Activated T-cell treated with anti-CD3 and anti-CD28 coated beads, Interleukin-2, amount 50 U/mL, for 48 hours (primary cell): Measurements from ENCODE around the gene MEPE.

ENCODE experiments used
- DNase-seq, 2 experiments: peaks; one replicate each; pipeline ENCODE4 v3.0.0-alpha.2; 2020

MEPE gene, protein sequence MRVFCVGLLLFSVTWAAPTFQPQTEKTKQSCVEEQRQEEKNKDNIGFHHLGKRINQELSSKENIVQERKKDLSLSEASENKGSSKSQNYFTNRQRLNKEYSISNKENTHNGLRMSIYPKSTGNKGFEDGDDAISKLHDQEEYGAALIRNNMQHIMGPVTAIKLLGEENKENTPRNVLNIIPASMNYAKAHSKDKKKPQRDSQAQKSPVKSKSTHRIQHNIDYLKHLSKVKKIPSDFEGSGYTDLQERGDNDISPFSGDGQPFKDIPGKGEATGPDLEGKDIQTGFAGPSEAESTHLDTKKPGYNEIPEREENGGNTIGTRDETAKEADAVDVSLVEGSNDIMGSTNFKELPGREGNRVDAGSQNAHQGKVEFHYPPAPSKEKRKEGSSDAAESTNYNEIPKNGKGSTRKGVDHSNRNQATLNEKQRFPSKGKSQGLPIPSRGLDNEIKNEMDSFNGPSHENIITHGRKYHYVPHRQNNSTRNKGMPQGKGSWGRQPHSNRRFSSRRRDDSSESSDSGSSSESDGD

DNA sequence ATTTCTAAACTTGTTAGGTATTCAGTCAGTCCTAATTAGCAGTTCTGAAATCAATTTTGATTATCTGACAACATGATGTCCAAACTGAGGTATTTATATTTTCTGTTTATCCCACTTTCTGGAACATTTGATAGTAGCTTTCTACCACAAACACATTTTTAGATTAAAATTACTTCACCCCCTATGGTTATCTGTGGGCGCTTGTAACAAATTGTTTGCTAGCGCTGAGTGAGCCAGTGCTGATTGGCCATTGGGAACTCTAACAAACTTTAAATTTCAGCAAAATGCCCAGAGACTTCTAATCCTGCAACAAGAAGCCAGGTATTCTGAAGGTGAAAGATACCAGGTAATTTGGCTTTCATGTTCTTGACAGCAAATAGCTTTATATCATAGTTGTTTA lies at the start of gene MEPE:
Gene MEPE, plus strand, starts transcription at position 301 of the 400 bp plus-strand sequence. CDS start 1,746 bp downstream, outside the sequence.
- DNase-seq, result no peak

DNA sequence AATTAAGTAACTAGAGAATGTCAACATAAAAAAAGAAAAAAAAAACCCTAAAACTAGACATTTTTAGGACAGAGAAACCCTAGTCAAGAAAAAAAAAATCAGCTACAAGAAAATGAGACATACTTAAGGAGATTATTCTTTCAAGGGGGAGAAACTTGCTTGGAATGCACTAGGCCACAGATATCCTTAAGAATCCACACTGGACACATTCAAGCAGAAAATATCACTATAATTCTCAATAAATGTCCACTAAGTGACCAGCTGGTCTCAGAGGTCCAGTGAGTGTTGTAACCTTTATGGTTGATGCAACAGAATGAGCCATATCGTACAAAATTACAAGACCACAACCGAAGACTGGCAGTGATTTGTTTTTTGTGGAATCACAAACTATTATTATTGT lies 49.0 kb upstream of the MEPE start:
- no peak for DNase-seq

- DNase-seq, result no peak
Measured at GRCh38 chr4:87785731-87786509, 46.8 kb upstream of the MEPE start.

- DNase-seq, result no peak
Measured at GRCh38 chr4:87799301-87800113, 33.3 kb upstream of the MEPE start, which contains the start of gene IBSP. Gene IBSP (plus strand): TSS chr4:87799554. CDS start chr4:87802362, 2,808 bp downstream.

DNA sequence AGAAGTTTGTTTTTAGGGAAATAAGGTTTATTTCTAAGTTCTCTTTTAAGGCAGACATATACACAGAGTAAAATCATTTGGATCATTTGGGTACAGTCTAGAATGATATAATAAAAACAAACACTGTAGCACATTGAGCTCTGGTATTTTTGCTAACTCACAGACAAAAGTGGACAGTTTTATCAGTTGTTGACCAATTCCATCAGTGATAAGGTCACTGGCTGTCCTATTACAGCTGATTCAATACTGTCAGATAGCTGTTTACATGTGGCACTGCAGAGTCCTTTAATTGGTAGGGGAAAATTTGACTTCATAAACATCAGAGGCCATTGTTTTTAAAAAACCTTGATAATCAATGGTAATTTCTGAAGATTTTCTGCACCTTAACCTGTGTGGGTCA lies 29.9 kb upstream of the MEPE start:
- no peak for DNase-seq

- no peak for DNase-seq
Measured at GRCh38 chr4:87803421-87803820, 29.3 kb upstream of the MEPE start.

DNA sequence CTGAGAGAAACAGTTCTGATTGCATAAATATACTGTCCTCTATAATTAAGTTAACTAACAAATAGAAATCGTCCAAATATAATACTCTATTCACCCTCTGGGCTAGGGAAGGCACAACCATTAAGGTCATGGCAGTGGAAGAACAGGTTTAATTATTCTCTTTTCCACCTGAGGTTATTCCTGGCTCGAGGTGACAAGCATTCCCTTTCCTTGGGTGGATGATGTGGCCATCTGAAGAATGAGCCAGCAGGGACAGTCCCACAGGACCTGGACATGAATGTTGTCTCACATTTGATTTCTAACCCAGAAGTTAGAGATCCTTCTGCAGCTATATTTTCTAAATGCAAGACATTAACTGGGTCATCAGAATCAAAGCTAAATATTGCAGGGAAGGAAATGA lies 27.9 kb upstream of the MEPE start:
- no peak for DNase-seq

- no peak for DNase-seq
Measured at GRCh38 chr4:87805971-87806370, 26.8 kb upstream of the MEPE start.

GRCh38 chr4:87806520-87806919 lies 26.2 kb upstream of the MEPE start:
- DNase-seq, result no peak

DNA sequence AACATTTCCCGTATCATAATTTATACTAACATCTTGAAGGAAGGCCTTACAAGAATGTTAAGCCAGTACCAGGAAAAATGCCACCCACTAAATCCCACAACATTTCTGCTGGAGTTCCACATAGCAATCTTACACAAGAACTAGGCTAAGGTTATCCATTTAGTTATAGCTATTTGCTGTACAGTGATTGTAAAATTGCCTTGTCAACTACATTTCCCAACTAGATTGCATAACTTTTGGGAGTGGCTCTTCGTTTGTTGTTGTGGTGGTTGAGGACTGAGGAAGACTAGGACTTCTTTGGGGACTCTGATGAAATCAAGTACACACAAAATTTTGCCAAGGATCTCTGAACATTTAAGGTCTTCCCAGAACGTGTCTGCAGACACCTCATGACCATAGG lies 25.4 kb upstream of the MEPE start:
- DNase-seq, result no peak

GRCh38 chr4:87811977-87812376 lies 20.8 kb upstream of the MEPE start:
- DNase-seq, result no peak

DNA sequence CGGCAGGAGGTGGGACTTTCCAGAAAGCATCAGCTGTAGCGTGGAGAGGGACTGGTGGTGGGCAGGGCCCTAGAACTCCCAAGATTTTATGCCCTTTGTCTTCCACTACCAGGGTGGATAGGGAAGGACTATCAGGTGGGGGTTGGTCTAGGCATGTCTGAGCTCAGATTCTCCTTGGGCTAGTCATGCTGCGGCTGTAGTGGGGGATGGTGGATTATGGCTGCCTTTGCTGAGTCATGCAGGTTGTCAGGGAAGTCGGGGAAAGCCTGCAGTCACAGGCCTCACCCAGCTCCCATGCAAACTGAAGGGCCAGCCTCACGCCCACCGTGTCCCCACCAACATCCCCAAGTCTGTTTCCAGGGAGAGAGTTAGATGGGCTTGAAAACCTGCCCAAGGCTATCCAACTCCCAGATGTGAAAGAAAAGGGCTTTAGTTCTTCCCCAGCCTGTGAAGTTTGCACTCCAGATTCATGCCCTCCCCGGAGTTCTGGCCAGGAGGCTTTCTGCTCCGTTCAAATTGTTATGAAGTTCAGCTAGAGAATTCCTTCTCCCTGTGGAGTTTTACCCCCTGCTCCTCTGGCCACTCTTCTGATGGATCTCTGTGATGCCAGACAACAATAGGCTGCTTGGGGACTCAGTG lies 13.4 kb upstream of the MEPE start:
- no peak for DNase-seq

DNA sequence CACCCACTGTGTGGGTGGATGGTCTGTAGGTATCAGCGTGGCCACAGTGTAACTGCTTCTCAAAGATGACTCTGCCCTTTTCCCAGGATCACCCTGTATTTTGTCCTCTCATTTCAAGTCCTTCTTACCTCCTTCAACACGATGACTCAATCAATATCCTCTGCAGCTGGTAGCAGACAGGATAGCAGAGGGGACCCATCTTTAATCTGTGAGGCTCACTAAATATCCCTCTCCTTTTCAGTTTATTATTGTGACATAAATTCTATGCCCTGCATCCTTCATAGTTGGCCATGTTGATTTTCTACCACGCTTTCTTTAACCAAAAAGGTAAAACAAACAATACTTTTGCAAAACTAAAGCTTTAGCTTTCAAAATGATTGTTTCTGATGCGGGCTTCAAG lies 9.6 kb upstream of the MEPE start:
- DNase-seq, result no peak

- DNase-seq, result no peak
Measured at GRCh38 chr4:87823724-87824123, 9.0 kb upstream of the MEPE start.

GRCh38 chr4:87824352-87824751 lies 8.4 kb upstream of the MEPE start:
- no peak for DNase-seq

DNA sequence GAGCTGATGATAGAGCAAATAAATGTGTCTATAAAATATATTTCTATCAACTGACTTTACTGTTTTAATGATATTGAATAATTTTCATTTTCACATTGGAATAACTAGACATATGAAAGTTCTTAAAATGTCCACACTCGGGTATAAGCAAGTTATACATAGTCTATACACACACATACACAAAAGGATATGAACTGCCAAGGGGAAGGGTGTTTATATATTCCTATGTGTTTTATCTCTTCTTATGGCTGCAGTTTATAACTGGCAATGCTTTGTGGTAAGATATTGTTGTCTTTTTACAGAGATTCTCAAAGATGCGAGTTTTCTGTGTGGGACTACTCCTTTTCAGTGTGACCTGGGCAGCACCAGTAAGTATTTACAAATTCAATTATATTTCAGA lies 1.6 kb downstream of the MEPE start:
- no peak for DNase-seq

GRCh38 chr4:87835197-87835596 lies 2.4 kb downstream of the MEPE start:
- no peak for DNase-seq

- no peak for DNase-seq
Measured at GRCh38 chr4:87835743-87836142, 3.0 kb downstream of the MEPE start.

- DNase-seq, result no peak
Measured at GRCh38 chr4:87838205-87838604, 5.4 kb downstream of the MEPE start.

DNA sequence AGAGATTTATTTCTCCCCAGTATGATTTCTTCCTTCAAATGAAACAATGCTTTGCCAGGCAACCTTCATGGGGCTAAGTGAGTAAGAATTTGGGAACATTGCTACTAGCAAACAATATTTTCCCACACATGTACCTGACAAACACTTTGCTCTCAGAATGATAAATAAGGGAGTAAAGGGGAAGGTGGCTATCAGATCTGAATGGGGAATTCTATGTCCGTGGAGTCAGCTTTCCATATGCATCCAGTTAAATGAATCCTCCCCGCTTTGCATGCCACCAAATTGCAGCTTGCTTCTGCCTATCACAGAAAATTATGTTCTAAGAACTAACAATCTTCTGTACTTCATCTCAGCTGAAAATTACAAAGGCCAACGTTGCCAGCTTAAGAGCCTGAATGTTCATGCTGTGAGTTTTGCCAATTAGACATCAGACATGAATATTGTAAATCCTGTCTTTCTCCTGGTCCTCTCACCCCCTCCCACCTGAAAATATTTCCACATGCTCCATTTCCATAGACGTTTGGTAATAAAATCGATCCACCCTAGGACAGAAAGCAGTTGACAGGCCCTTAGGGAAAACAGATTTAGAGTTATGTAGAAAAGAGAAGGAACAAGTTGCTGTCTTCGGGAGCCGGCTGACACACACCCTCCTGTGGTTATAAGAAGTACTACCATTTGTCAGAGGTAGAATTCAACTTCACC lies 6.3 kb downstream of the MEPE start:
- DNase-seq, result no peak

DNA sequence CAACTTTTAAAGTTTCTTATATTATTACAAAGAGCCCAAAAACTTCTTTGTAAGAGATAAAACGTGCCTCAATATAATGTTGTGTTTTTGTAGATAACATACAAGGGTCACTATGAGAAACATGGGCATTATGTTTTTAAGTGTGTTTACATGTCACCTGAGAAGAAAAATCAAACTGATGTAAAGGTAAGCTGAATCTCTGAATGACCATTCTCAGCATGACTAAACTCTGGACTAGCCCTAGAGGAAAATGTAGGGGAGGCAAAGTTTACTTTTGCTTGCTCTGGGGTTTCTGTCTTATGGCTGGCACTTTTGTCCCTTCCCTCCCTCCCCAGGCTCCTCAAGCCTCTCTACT lies 6.8 kb downstream of the MEPE start:
- no peak for DNase-seq

- no peak for DNase-seq
Measured at GRCh38 chr4:87840149-87840548, 7.4 kb downstream of the MEPE start.
